Right lobe of liver (tissue), 6 donors: ENCODE data around the gene CD248. TPM values are rescaled to one million over a fixed set of nuclear protein-coding genes. Genes with fewer than 3 reads are reported as not detected.

Source experiments
- ATAC-seq, 4 donors: fragments of 200-7000 bp; cut with Tn5 transposase; one replicate each; pipeline ENCODE4 v1.9.1; 2020; ENCODE audit warnings: mild to moderate bottlenecking in 4 of 4, moderate library complexity in 4 of 4
- DNase-seq, 3 donors: peaks; one replicate each; pipeline ENCODE4 v3.0.0-alpha.2; 2020
- H3K27ac ChIP-seq, 3 donors: fragments of 200-600 bp; one replicate each; pipeline ENCODE4 v1.8.0; 2022
- H3K27me3 ChIP-seq, 2 donors: fragments of 200-600 bp; one replicate each; pipeline ENCODE4 v1.8.0; 2022
- H3K36me3 ChIP-seq, 4 donors: fragments of 200-600 bp; sonication (generic) in 1 of 4; one replicate each; pipeline versions ENCODE4 v1.5.1 to v1.8.0; 2017 to 2022; ENCODE audit warnings: control low read depth in 1 of 4
- H3K4me1 ChIP-seq, 4 donors: fragments of 200-600 bp; sonication (generic) in 1 of 4; one replicate each; pipeline versions ENCODE4 v1.5.1 to v1.8.0; 2017 to 2022; ENCODE audit warnings: control low read depth in 1 of 4
- H3K4me3 ChIP-seq, 3 donors: fragments of 200-600 bp; one replicate each; pipeline ENCODE4 v1.8.0; 2022
- H3K9me3 ChIP-seq, 4 donors: fragments of 200-600 bp; sonication (generic) in 1 of 4; one replicate each; pipeline versions ENCODE4 v1.5.1 to v1.8.0; 2017 to 2022; ENCODE audit warnings: control low read depth in 1 of 4
- CTCF ChIP-seq, 4 donors: fragments of 200-600 bp in 3 of 4; fragments of 450-650 bp in 1 of 4; IDR thresholded peaks; one replicate each; pipeline versions ENCODE4 v1.5.1 to v1.8.0; 2016 to 2022; ENCODE audit warnings: antibody characterized with exemption in 4 of 4, mild to moderate bottlenecking in 2 of 4
- POLR2A ChIP-seq: fragments of 450-650 bp; IDR thresholded peaks from one replicate; pipeline ENCODE4 v1.6.1; 2017; ENCODE audit warnings: antibody characterized with exemption, mild to moderate bottlenecking
- WGBS: methylation state at CpG from one replicate; pipeline ENCODE4 v1.1.6; 2018; ENCODE audit warnings: low coverage, low lambda C conversion rate; ENCODE audit not compliant: insufficient coverage; ENCODE audit errors: missing lambda C conversion rate; 5-methylcytosine and 5-hydroxymethylcytosine counted together
- intact Hi-C, 2 donors: fragments of 100-400 bp; cut with DNase I; formaldehyde crosslinking; loops; one replicate each; pipeline versions ENCODE4 v1.11.2 to v1.14.1; 2022
- total RNA-seq, 6 experiments: library from RNA; depleted of rRNA in 2 of 6; stranded (reverse); fragments of >200 nt in 2 of 6; fragmentation: NEBNext Ultra II Directional in 3 of 6; extraction: Animal tissue kit (Norgen Biotek cat#: 25700) in 3 of 6; gene quantifications; one replicate each; pipeline versions ENCODE4 v1.1.0 to v1.2.4, GENCODE V29; 2016 to 2023
- donor health status: DM: no; HTN: yes; CAD: no.
- donor health status: DM: no; HTN: no; CAD: no.
- donor health status: DM: no; HTN: no; CAD: no.
- donor health status: DM: no; HTN: yes; CAD: no.
- donor health status: DM: no; HTN: yes; CAD: no.

Gene CD248
- total RNA-seq, 6 experiments from 2014 or later = 0.37 to 3.2 (median 0.94) TPM

- no peaks in the 10 kb centered on the region for H3K9me3 ChIP-seq
- WGBS = 53% methylated on average over 7 of the region's 42 CpGs
- no peak overlapping the region for H3K27ac ChIP-seq
- no peak for ATAC-seq
- peaks cover 0 to 9% (median 2%) of the 10 kb centered on the region in 4 donors for H3K4me1 ChIP-seq
- peaks cover 0 to 7% (median 0%) of the 10 kb centered on the region in 4 donors for H3K36me3 ChIP-seq
- H3K27me3 ChIP-seq = no peaks in the 10 kb centered on the region
- intact Hi-C loops = no loop called here
- TF ChIP-seq POLR2A (no peak), CTCF (IDR thresholded peaks at IDR 0.05) (no peak)
- H3K4me3 ChIP-seq = no peak overlapping the region
- DNase-seq = peak in 1 of 3 donors; percentile 51
Measured at GRCh38 chr11:66334605-66335442, 18.0 kb upstream of the CD248 start.

GRCh38 chr11:66333896-66334604 is 17.2 kb upstream of the CD248 start:
- H3K36me3 ChIP-seq = no peaks in the 10 kb centered on the region
- H3K27ac ChIP-seq = no peak overlapping the region
- intact Hi-C loops = no loop called here
- no peaks in the 10 kb centered on the region for H3K27me3 ChIP-seq
- TF ChIP-seq POLR2A (no peak), CTCF (IDR thresholded peaks at IDR 0.05) (no peak)
- H3K4me3 ChIP-seq = no peak overlapping the region
- WGBS = 87% methylated on average over 13 of the region's 29 CpGs
- peak in 1 of 3 donors; percentile 47 for DNase-seq
- H3K9me3 ChIP-seq = no peaks in the 10 kb centered on the region
- ATAC-seq = no peak
- H3K4me1 ChIP-seq = peaks cover 0 to 9% (median 2%) of the 10 kb centered on the region in 4 donors

GRCh38 chr11:66333220-66333877 is 16.5 kb upstream of the CD248 start:
- 97% methylated on average over 6 of the region's 19 CpGs for WGBS
- TF ChIP-seq POLR2A (no peak), CTCF (IDR thresholded peaks at IDR 0.05) (no peak)
- H3K27ac ChIP-seq = no peak overlapping the region
- no peaks in the 10 kb centered on the region for H3K9me3 ChIP-seq
- DNase-seq (peak in 1 of 3 donors; percentile 38), ATAC-seq (no peak)
- no peak overlapping the region for H3K4me3 ChIP-seq
- H3K36me3 ChIP-seq = no peaks in the 10 kb centered on the region
- peaks cover 0 to 13% (median 2%) of the 10 kb centered on the region in 4 donors for H3K4me1 ChIP-seq
- H3K27me3 ChIP-seq = no peaks in the 10 kb centered on the region
- intact Hi-C loops = no loop called here

- no peak for TF ChIP-seq CTCF (IDR thresholded peaks at IDR 0.05)
- TF ChIP-seq POLR2A = no peak
- H3K27ac ChIP-seq = no peak overlapping the region
- WGBS = 69% methylated on average over 13 of the region's 18 CpGs
- no peaks in the 10 kb centered on the region for H3K27me3 ChIP-seq
- no peaks in the 10 kb centered on the region for H3K9me3 ChIP-seq
- DNase-seq (peak in 1 of 3 donors; percentile 46), ATAC-seq (no peak)
- no peak overlapping the region for H3K4me3 ChIP-seq
- intact Hi-C loops = no loop called here
- peaks cover 0 to 17% (median 2%) of the 10 kb centered on the region in 4 donors for H3K4me1 ChIP-seq
- H3K36me3 ChIP-seq = no peaks in the 10 kb centered on the region
Measured at GRCh38 chr11:66332371-66333219, 15.8 kb upstream of the CD248 start.
